Sciatic nerve (tissue), 2 donors: ENCODE results near the gene SRPX. TPM values are rescaled to one million over a fixed set of nuclear protein-coding genes. Genes with fewer than 3 reads are reported as not detected.

Source experiments
- ATAC-seq: fragments of 200-7000 bp; cut with Tn5 transposase; one replicate; pipeline ENCODE4 v1.9.1; 2020; ENCODE audit warnings: mild to moderate bottlenecking, moderate library complexity
- DNase-seq: peaks from one replicate; pipeline ENCODE4 v3.0.0-alpha.2; 2020; ENCODE audit warnings: low spot score
- intact Hi-C: fragments of 100-400 bp; cut with DNase I; formaldehyde crosslinking; loops from one replicate; pipeline ENCODE4 v1.14.2; 2022
- total RNA-seq: library from RNA; stranded (reverse); fragmentation: NEBNext Ultra II Directional; extraction: Animal tissue kit (Norgen Biotek cat#: 25700); gene quantifications from one replicate; pipeline ENCODE4 v1.2.1, GENCODE V29; 2021
- donor health status: DM: no; HTN: no; CAD: no.
- donor health status: DM: no; HTN: no; CAD: no.

The SRPX gene
- total RNA-seq, 1 donor from 2014 or later = 33.4 TPM

DNA sequence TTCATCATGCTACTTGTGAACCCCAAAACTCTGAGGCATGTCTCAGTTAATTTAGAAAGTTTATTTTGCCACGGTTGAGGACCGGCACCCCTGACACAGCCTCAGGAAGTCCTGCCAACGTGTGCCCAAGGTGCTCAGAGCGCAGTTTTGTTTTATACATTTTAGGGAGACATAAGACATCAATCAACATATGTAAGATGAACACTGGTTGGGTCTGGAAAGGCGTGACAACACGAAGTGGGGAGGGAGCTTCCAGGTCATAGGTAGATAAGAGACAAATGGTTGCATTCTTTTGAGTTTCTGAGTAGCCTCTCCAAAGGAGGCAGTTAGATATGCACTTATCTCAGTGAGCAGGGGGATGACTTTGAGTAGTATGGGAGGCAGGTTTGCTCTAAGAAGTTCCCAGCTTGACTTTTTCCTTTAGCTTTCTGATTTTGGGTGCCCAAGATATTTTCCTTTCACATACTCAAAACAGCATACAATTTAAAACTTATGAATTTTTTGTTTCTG is 115.4 kb downstream of the SRPX start:
- no peak for ATAC-seq
- no peak for DNase-seq
- intact Hi-C loops = no loop called here

DNA sequence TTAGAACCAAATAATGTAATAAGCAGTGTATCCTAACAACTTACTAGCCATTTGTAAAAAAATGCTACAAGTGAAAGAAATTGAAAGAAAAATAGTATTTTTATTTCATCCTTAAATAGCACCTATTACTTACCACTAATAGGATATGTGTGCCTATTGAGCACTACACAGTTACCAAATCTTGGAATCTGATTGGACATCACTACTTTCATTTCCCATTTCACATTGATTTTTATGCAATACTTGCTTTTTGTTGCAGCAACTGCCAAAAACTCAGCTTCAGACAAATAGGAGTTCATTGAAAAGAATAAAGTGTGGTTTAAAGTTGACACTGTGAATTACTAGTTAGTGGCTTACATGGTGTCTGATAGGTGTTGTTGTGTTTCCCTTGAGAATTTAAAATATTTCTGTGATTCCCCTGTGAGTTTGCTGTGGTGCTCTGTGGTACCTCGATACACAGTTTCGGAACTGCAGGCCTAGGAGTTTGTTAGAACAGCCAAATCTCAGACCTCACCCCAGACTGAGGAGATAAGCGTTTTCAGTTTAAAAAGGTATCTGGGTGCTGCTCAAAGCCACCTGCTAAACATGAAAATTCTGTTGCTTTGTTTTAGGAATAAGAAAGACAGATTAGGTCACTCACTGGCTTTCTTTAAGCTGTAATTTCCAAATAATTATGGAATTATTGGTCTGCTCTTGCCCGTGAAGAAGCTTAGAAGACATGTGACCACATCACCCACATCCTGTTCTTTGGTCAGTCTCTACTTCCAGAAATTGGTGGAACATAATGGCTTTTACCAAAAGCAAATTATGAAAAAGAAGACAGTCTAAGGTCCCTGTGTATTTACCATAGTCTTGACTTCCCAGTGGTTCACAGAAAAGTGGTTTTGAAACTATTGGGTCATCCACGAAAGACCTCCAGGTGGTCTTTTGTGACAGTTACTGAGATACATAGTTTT is 116.5 kb downstream of the SRPX start:
- DNase-seq (no peak), ATAC-seq (no peak)
- intact Hi-C loops = no loop called here

DNA sequence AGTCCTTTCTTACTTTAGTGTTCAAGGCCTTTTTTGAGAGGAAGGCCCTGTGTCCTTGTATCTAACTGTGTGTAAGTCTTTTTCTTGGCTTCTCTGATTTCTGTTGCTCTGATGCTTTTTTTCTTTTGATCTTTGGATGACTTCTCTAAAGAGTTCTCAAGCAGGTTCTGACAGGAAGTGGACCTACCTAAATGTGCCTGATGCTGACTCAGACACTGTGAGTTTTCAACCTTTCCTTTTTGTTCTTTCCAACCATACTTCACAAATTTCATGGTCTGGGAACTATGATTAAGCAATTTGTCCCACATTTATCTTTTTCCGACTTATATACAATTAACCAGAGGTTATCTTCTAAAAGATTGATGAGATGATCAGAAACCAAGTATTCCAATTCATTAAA is 117.8 kb downstream of the SRPX start:
- no peak for ATAC-seq
- intact Hi-C loops = no loop called here
- DNase-seq = no peak

DNA sequence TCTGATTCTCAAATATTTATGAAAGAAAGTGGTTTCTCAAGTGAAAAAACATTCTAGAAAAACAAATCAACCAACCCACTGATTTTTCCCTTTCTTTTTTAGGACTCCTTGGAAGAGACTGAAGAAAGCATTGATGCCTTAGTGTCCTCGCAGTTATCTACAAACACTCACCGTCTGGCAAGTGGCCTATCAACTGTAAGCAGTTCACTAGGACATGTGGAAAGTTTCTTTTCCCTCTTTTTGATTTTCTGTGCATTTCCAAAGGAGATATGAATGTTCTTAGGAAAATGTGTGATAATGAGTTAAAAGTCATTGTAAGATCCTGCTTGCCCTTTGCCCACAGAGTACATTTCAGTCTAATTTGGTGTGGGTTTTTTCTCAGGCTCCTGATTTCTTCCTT is 118.4 kb downstream of the SRPX start:
- DNase-seq (no peak), ATAC-seq (no peak)
- intact Hi-C loops = no loop called here

- DNase-seq (no peak), ATAC-seq (no peak)
- intact Hi-C loops = no loop called here
Observed at GRCh38 chrX:38099688-38100087, 121.0 kb downstream of the SRPX start.

Other genes with a start within 250 kb of the SRPX start
- not detected for gene SYTL5, start 214.3 kb downstream of the SRPX start, total RNA-seq
- gene RPGR, start 106.6 kb upstream of the SRPX start, total RNA-seq = 16.6 TPM
- gene OTC, start 131.7 kb upstream of the SRPX start, total RNA-seq = 0.36 TPM